Stimulated activated CD8-positive, alpha-beta memory T cell treated with anti-CD3 and anti-CD28 coated beads, Interleukin-7, amount 100 ng/mL, for 48 hours (primary cell): ENCODE results near the gene CFAP251.
A peak's percentile ranks its signal among the peaks of the same experiment; 100 is the strongest.
"Not testable (repeated sequence)": the region's sequence is repeated elsewhere in the genome, so short reads cannot be mapped to it uniquely, and the experiment has no call there.

Experiments used
- DNase-seq, 2 donors: peaks; one replicate each; pipeline ENCODE4 v3.0.0-alpha.2; 2020; ENCODE audit warnings: low read depth in 1 of 2; ENCODE audit errors: extremely low read depth in 1 of 2

The CFAP251 gene

GRCh38 chr12:121970581-121971300 lies 52.3 kb downstream of the CFAP251 start:
- no peak for DNase-seq

GRCh38 chr12:121974026-121974985 lies 55.9 kb downstream of the CFAP251 start:
- no peak for DNase-seq

GRCh38 chr12:121975021-121975420 lies 56.6 kb downstream of the CFAP251 start:
- no peak for DNase-seq

GRCh38 chr12:121976950-121977349 lies 58.6 kb downstream of the CFAP251 start:
- no peak for DNase-seq

GRCh38 chr12:121980191-121980891 lies 61.9 kb downstream of the CFAP251 start:
- DNase-seq, result peak in 1 of 2 donors; percentile 29

GRCh38 chr12:121980892-121981272 lies 62.5 kb downstream of the CFAP251 start:
- no peak for DNase-seq

- DNase-seq, result no peak
Observed at GRCh38 chr12:121981456-121981855, 63.1 kb downstream of the CFAP251 start.

- no peak for DNase-seq
Observed at GRCh38 chr12:121982950-121983349, 64.6 kb downstream of the CFAP251 start.

GRCh38 chr12:121983536-121984210 lies 65.3 kb downstream of the CFAP251 start:
- DNase-seq, result no peak

GRCh38 chr12:121986489-121987245 lies 68.3 kb downstream of the CFAP251 start:
- DNase-seq, result no peak

GRCh38 chr12:121988519-121988918 lies 70.1 kb downstream of the CFAP251 start:
- not testable (repeated sequence) for DNase-seq

GRCh38 chr12:121989276-121990113 lies 71.1 kb downstream of the CFAP251 start:
- no peak for DNase-seq

- no peak for DNase-seq
Observed at GRCh38 chr12:121990114-121990647, 71.8 kb downstream of the CFAP251 start.

GRCh38 chr12:121990692-121991603 lies 72.6 kb downstream of the CFAP251 start:
- peak; percentile 19 to 49 for DNase-seq

GRCh38 chr12:121992059-121992879 lies 73.9 kb downstream of the CFAP251 start:
- DNase-seq, result peak; percentile 30 to 68

- DNase-seq, result no peak
Observed at GRCh38 chr12:121996050-121996944, 77.9 kb downstream of the CFAP251 start.
